ENCODE measurements around the gene ASTN2. TPM values are rescaled to one million over a fixed set of nuclear protein-coding genes. Genes with fewer than 3 reads are reported as not detected.

Gene ASTN2
- total RNA-seq, 1 experiment from 2014 or later, result 4.8 TPM

DNA sequence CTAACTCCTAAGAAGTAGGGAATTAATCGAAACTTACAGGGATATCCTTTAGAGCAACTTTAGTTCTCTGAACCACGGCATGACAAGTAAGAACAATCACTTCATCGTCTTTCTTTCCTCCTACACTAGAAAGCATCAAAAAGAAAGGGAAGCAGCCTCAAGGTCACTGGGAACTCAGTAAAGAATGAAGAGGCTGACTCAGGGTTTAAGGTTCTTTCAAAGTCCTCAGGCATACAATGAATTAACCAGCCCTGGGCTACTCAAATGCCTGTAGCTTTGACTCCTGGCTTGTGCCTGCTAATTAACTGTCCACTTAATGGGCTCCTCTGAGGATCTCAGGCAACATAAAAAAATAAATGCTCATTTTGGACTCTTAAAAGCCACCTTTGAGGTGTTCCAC is 625.8 kb downstream of the ASTN2 start:
- ChIA-PET POLR2A (no interaction called here), RAD21 (ENCODE audit: low non-redundant PET in 1 of 2, low total read pairs in 2 of 2, uncharacterized antibody in 2 of 2, unreplicated experiment in 2 of 2) (no interaction called here), CTCF (no interaction called here)
- intact Hi-C loops (cut with micrococcal nuclease), result no loop called here
- no peaks in the 10 kb centered on the region for H3K79me2 ChIP-seq (ENCODE audit: insufficient read depth, low read length)
- H3K27me3 ChIP-seq (ENCODE audit: insufficient read depth, low read length), result peaks cover 26% of the 10 kb centered on the region
- DNase-seq (ENCODE audit: low read depth, low spot score) (no peak), ATAC-seq (no peak)
- no peaks in the 10 kb centered on the region for H3K36me3 ChIP-seq (ENCODE audit: control insufficient read depth in 1 of 2, insufficient read depth in 2 of 2, low read length in 2 of 2)
- H3K9ac ChIP-seq (ENCODE audit: low read length), result no peak overlapping the region
- no peaks in the 10 kb centered on the region for H3K4me1 ChIP-seq (ENCODE audit: control insufficient read depth in 1 of 2, insufficient read depth in 2 of 2, low read length in 2 of 2)
- H3K9me3 ChIP-seq (ENCODE audit: control insufficient read depth in 1 of 2, insufficient read depth in 1 of 2, low read depth in 1 of 2, low read length in 2 of 2), result no peaks in the 10 kb centered on the region
- no peak overlapping the region for H3K4me3 ChIP-seq (replicated peaks in 1 of 2; ENCODE audit: low read depth in 1 of 2, low read length in 2 of 2)
- no peak overlapping the region for H3K4me2 ChIP-seq (ENCODE audit: low read length)
- H2AFZ ChIP-seq (ENCODE audit: low read depth, low read length, poor library complexity, severe bottlenecking), result no peak overlapping the region
- H4K20me1 ChIP-seq (ENCODE audit: insufficient read depth), result no peaks in the 10 kb centered on the region
- no peaks in the 10 kb centered on the region for H3K9me2 ChIP-seq (ENCODE audit: insufficient read depth)
- TF ChIP-seq RAD21 (IDR thresholded peaks at IDR 0.05; ENCODE audit: low read depth) (no peak), CEBPB (IDR thresholded peaks at IDR 0.05; ENCODE audit: low read depth) (no peak), SRF (IDR thresholded peaks at IDR 0.05; ENCODE audit: low read depth) (no peak), EZH2 (IDR thresholded peaks at IDR 0.05) (no peak), YY1 (IDR thresholded peaks at IDR 0.05; ENCODE audit: extremely low read depth, insufficient replicate concordance, low read depth, low read length) (no peak), POLR2AphosphoS5 (IDR thresholded peaks at IDR 0.05; ENCODE audit: low read depth, low read length) (no peak), EZH2phosphoT487 (IDR thresholded peaks at IDR 0.05; ENCODE audit: borderline replicate concordance) (no peak)
- no TSS peak for BruUV-seq (replicated peaks)
- no peak overlapping the region for H3K27ac ChIP-seq (ENCODE audit: low read depth, low read length)

DNA sequence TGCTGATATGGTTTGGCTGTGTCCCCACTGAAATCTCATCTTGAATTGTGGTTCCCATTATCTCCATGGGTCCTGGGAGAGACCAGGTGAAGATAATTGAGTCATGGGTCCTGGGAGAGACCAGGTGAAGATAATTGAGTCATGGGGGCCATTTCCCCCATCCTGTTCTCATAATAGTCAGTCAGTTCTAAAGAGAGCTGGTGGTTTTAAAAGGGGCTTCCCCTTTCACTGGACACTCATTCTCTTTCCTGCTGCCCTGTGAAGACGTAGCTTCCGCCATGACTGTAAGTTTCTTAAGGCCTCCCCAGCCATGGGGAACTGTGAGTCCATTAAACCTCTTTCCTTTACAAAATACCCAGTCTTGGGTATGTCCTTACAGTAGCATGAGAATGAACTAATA is 628.1 kb downstream of the ASTN2 start:
- H3K79me2 ChIP-seq (ENCODE audit: insufficient read depth, low read length), result no peaks in the 10 kb centered on the region
- no peaks in the 10 kb centered on the region for H3K36me3 ChIP-seq (ENCODE audit: control insufficient read depth in 1 of 2, insufficient read depth in 2 of 2, low read length in 2 of 2)
- H3K9ac ChIP-seq (ENCODE audit: low read length), result no peak overlapping the region
- no TSS peak for BruUV-seq (replicated peaks)
- H3K27ac ChIP-seq (ENCODE audit: low read depth, low read length), result no peak overlapping the region
- H3K9me3 ChIP-seq (ENCODE audit: control insufficient read depth in 1 of 2, insufficient read depth in 1 of 2, low read depth in 1 of 2, low read length in 2 of 2), result no peaks in the 10 kb centered on the region
- no peaks in the 10 kb centered on the region for H4K20me1 ChIP-seq (ENCODE audit: insufficient read depth)
- no peaks in the 10 kb centered on the region for H3K4me1 ChIP-seq (ENCODE audit: control insufficient read depth in 1 of 2, insufficient read depth in 2 of 2, low read length in 2 of 2)
- POLR2A ChIA-PET, result no interaction called here
- H2AFZ ChIP-seq (ENCODE audit: low read depth, low read length, poor library complexity, severe bottlenecking), result no peak overlapping the region
- H3K9me2 ChIP-seq (ENCODE audit: insufficient read depth), result no peaks in the 10 kb centered on the region
- TF ChIP-seq EZH2 (IDR thresholded peaks at IDR 0.05), result no peak
- TF ChIP-seq JUND (IDR thresholded peaks at IDR 0.05), result no peak
- no peak for TF ChIP-seq CBX3 (IDR thresholded peaks at IDR 0.05; ENCODE audit: low read depth)
- TF ChIP-seq, protein P1, sequence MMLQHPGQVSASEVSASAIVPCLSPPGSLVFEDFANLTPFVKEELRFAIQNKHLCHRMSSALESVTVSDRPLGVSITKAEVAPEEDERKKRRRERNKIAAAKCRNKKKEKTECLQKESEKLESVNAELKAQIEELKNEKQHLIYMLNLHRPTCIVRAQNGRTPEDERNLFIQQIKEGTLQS (IDR thresholded peaks at IDR 0.05), result no peak
- TF ChIP-seq POLR2A (IDR thresholded peaks at IDR 0.05; ENCODE audit: borderline replicate concordance, extremely low read depth, insufficient read depth, insufficient read length), result no peak
- no peak for TF ChIP-seq RAD21 (IDR thresholded peaks at IDR 0.05; ENCODE audit: low read depth)
- TF ChIP-seq ZFX (IDR thresholded peaks at IDR 0.05), result no peak
- no peak for TF ChIP-seq EGR1 (IDR thresholded peaks at IDR 0.05; ENCODE audit: low read depth)
- no peak for TF ChIP-seq SP1 (IDR thresholded peaks at IDR 0.05; ENCODE audit: low read depth)
- TF ChIP-seq, protein P2, sequence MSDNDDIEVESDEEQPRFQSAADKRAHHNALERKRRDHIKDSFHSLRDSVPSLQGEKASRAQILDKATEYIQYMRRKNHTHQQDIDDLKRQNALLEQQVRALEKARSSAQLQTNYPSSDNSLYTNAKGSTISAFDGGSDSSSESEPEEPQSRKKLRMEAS (IDR thresholded peaks at IDR 0.05), result no peak
- no peak for TF ChIP-seq ELF1 (IDR thresholded peaks at IDR 0.05; ENCODE audit: borderline replicate concordance, low read depth)
- peaks cover 24% of the 10 kb centered on the region for H3K27me3 ChIP-seq (ENCODE audit: insufficient read depth, low read length)
- intact Hi-C loops (cut with micrococcal nuclease), result no loop called here
- no peak for ATAC-seq
- RAD21 ChIA-PET (ENCODE audit: low non-redundant PET in 1 of 2, low total read pairs in 2 of 2, uncharacterized antibody in 2 of 2, unreplicated experiment in 2 of 2), result no interaction called here
- DNase-seq (ENCODE audit: low read depth, low spot score), result no peak
- H3K4me3 ChIP-seq (replicated peaks in 1 of 2; ENCODE audit: low read depth in 1 of 2, low read length in 2 of 2), result no peak overlapping the region
- CTCF ChIA-PET, result no interaction called here
- no peak overlapping the region for H3K4me2 ChIP-seq (ENCODE audit: low read length)
